Measurements from ENCODE around the gene HHIPL1.

HHIPL1 gene

DNA sequence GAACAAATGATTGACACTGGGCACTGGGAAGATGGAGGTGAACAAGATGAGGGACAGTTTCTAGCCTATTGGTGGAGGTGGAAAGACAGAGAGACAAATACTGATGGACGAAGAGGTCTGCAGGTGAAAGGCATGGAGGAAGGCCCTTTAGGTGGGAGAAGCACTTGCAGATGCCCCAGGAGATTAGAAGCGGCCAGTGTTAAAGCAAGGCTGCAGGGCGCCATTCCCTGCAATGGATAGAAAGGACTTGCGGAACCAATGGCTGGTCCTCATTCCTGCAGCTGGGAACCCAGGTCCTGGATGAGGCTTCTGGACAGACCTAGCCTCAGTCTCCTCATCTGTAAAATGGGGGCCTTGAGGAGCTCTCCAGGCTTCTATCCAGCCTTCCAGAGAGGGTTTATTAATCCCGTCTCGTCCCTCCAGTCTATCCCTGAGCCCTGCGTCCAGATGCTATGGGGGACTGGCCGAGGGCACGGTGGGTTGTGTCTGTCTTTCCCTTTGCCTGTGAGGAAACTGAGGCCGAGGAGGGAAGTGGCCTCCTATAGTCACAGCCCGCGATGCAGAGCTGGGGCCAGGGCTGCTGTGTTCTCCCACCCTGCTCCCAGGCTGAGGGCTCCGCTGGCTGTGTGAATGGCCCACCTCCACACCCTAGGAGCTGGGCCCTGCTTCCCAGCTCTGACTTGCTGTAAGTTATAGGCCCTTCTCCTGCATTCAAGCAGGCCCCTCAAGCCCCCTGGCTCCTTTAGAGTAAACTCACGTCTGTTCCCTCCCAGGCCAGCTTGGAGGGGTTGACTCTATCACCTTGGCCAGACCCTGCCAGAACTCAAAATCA lies 72.1 kb downstream of the HHIPL1 start:
- TF ChIP-seq SPI1 (IDR thresholded peaks at IDR 0.05; ENCODE audit: low read depth, low read length), result no peak
- TF ChIP-seq POLR2AphosphoS5 (IDR thresholded peaks at IDR 0.05; ENCODE audit: low read depth, low read length), result no peak
- TF ChIP-seq TAF1 (IDR thresholded peaks at IDR 0.05; ENCODE audit: low read depth, low read length), result no peak
- no peak for TF ChIP-seq POU2F2 (IDR thresholded peaks at IDR 0.05; ENCODE audit: low read depth, low read length)
- no peak for TF ChIP-seq POLR2A (IDR thresholded peaks at IDR 0.05; ENCODE audit: low read depth, low read length)
- TF ChIP-seq PAX5 (IDR thresholded peaks at IDR 0.05; ENCODE audit: insufficient read depth, low read length, severe bottlenecking), result no peak
- no peak for DNase-seq (ENCODE audit: insufficient read length, low spot score)
- FAIRE-seq, result no peak

GRCh38 chr14:99717682-99718013 lies 72.7 kb downstream of the HHIPL1 start:
- DNase-seq (ENCODE audit: insufficient read length, low spot score) (no peak), FAIRE-seq (no peak)
- TF ChIP-seq POLR2AphosphoS5 (IDR thresholded peaks at IDR 0.05; ENCODE audit: low read depth, low read length), result no peak
- TF ChIP-seq TAF1 (IDR thresholded peaks at IDR 0.05; ENCODE audit: low read depth, low read length), result no peak
- no peak for TF ChIP-seq SPI1 (IDR thresholded peaks at IDR 0.05; ENCODE audit: low read depth, low read length)
- TF ChIP-seq POLR2A (IDR thresholded peaks at IDR 0.05; ENCODE audit: low read depth, low read length), result no peak
- TF ChIP-seq PAX5 (IDR thresholded peaks at IDR 0.05; ENCODE audit: insufficient read depth, low read length, severe bottlenecking), result no peak
- no peak for TF ChIP-seq POU2F2 (IDR thresholded peaks at IDR 0.05; ENCODE audit: low read depth, low read length)

GRCh38 chr14:99718031-99718810 lies 73.3 kb downstream of the HHIPL1 start:
- no peak for TF ChIP-seq TAF1 (IDR thresholded peaks at IDR 0.05; ENCODE audit: low read depth, low read length)
- TF ChIP-seq SPI1 (IDR thresholded peaks at IDR 0.05; ENCODE audit: low read depth, low read length), result peak; percentile 86
- DNase-seq (ENCODE audit: insufficient read length, low spot score) (peak; percentile 62), FAIRE-seq (peak; percentile 55)

- DNase-seq (ENCODE audit: insufficient read length, low spot score) (no peak), FAIRE-seq (no peak)
- TF ChIP-seq POU2F2 (IDR thresholded peaks at IDR 0.05; ENCODE audit: low read depth, low read length), result no peak
These were observed 73.9 kb downstream of the HHIPL1 start for GRCh38 chr14:99718811-99719192.

- no peak for DNase-seq (ENCODE audit: insufficient read length, low spot score)
- FAIRE-seq, result no peak
- TF ChIP-seq POU2F2 (IDR thresholded peaks at IDR 0.05; ENCODE audit: low read depth, low read length) (no peak), SPI1 (IDR thresholded peaks at IDR 0.05; ENCODE audit: low read depth, low read length) (no peak), PAX5 (IDR thresholded peaks at IDR 0.05; ENCODE audit: insufficient read depth, low read length, severe bottlenecking) (no peak)
These were observed 76.2 kb downstream of the HHIPL1 start for GRCh38 chr14:99720941-99721791.

DNA sequence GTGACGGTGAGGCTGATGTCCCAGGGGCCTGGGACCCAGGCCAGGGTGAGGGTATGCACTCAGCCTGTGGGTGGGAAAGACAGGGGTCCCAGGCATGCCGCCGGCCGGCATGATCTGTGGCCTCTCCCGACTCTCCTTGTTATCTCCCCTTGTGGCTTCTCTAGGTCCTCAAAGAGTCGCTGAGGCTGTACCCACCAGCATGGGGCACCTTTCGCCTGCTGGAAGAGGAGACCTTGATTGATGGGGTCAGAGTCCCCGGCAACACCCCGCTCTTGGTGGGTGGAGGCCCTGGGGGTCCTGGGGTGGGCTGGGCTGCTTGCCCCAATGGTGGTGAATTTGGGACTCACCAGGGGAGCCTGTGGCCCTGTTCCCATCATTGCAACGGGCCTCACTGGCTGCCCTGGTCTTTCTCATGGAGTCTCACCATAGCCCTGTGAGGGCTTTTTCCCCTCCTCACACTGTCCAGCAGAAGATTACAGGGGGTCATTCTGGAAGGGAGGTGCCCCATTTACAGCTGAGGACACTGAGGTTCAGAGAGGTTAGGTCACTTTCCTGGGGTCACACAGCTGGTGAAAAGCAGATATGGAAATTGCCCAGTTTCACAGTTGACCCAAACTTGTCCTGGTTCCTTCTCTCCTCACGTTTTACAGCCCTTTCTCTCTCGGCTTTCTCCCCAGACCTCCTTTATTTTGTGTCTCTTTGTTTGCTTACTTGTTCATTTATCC lies 77.0 kb downstream of the HHIPL1 start:
- TF ChIP-seq POU2F2 (IDR thresholded peaks at IDR 0.05; ENCODE audit: low read depth, low read length), result no peak
- no peak for DNase-seq (ENCODE audit: insufficient read length, low spot score)
- no peak for FAIRE-seq

DNA sequence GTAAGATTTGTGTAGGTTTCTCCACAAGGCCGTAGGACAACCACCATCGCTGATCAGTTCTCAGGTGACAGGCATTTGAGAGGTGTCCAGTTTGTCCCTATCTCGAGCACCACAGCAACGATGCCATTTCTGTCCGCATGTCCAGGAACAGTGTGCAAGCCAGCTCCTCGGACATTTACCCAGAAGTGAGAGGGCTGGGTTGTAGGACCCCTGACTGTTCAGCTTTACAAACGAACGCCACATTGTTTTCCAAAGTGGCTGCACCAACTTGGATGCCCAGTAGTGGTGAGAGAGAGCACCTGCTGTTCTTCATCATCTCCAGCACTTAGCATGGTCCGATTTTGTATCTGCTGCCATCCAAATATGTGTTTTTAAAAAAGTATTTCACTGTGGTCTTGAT lies 77.8 kb downstream of the HHIPL1 start:
- FAIRE-seq (no peak), DNase-seq (ENCODE audit: insufficient read length, low spot score) (no peak)
- TF ChIP-seq TAF1 (IDR thresholded peaks at IDR 0.05; ENCODE audit: low read depth, low read length), result no peak
- TF ChIP-seq POLR2A (IDR thresholded peaks at IDR 0.05; ENCODE audit: low read depth, low read length), result no peak
- TF ChIP-seq PAX5 (IDR thresholded peaks at IDR 0.05; ENCODE audit: insufficient read depth, low read length, severe bottlenecking), result no peak

GRCh38 chr14:99724196-99724891 lies 79.4 kb downstream of the HHIPL1 start:
- DNase-seq (ENCODE audit: insufficient read length, low spot score), result no peak
- no peak for FAIRE-seq
- no peak for TF ChIP-seq TAF1 (IDR thresholded peaks at IDR 0.05; ENCODE audit: low read depth, low read length)
- TF ChIP-seq POLR2AphosphoS5 (IDR thresholded peaks at IDR 0.05; ENCODE audit: low read depth, low read length), result no peak
- TF ChIP-seq PAX5 (IDR thresholded peaks at IDR 0.05; ENCODE audit: insufficient read depth, low read length, severe bottlenecking), result no peak
- TF ChIP-seq POU2F2 (IDR thresholded peaks at IDR 0.05; ENCODE audit: low read depth, low read length), result no peak
- no peak for TF ChIP-seq POLR2A (IDR thresholded peaks at IDR 0.05; ENCODE audit: low read depth, low read length)
- TF ChIP-seq SPI1 (IDR thresholded peaks at IDR 0.05; ENCODE audit: low read depth, low read length), result no peak

All from GM12891 (cell line).